Measurements from ENCODE around the gene INPP5A. TPM values are rescaled to one million over a fixed set of nuclear protein-coding genes. Genes with fewer than 3 reads are reported as not detected.

INPP5A gene
- total and polyA plus RNA-seq, 9 of the 15 experiments (the other 6 are each of a cell fraction or from before 2014, with no cell fraction given) = 0.66 to 11.6 (median 7.7) TPM

GRCh38 chr10:132742837-132743194 lies 205.2 kb downstream of the INPP5A start:
- no peaks in the 10 kb centered on the region; a peak in 1 of 5 replicates for H3K4me1 ChIP-seq (replicated peaks in 1 of 2; ENCODE audit: control insufficient read depth in 2 of 2, insufficient read depth in 2 of 2, low read length in 2 of 2)
- no peaks in the 10 kb centered on the region for H3K79me2 ChIP-seq (ENCODE audit: control insufficient read depth, insufficient read depth, low read length)
- no peak overlapping the region for H3K4me2 ChIP-seq (ENCODE audit: insufficient read depth, low read length)
- H2AFZ ChIP-seq (ENCODE audit: low read depth, low read length) = no peak overlapping the region
- WGBS (ENCODE audit: insufficient coverage, low coverage, missing lambda C conversion rate) = 53% methylated on average over 9 of the region's 12 CpGs
- no peaks in the 10 kb centered on the region for H3K36me3 ChIP-seq (ENCODE audit: control insufficient read depth, insufficient read depth, low read length)
- in situ Hi-C loops (cut with MboI) = no loop called here
- no peaks in the 10 kb centered on the region for H4K20me1 ChIP-seq (replicated peaks; ENCODE audit: control insufficient read depth, insufficient read depth, low read length)
- no peaks in the 10 kb centered on the region for H3K27me3 ChIP-seq (ENCODE audit: control insufficient read depth in 2 of 2, insufficient read depth in 2 of 2, low read length in 2 of 2)
- H3K9me3 ChIP-seq (replicated peaks; ENCODE audit: control insufficient read depth, insufficient read depth, low read depth, low read length) = no peaks in the 10 kb centered on the region
- H3K27ac ChIP-seq (ENCODE audit: extremely low read depth, low read depth, low read length) = no peak overlapping the region
- intact Hi-C loops (cut with micrococcal nuclease) = no loop called here
- POLR2A ChIA-PET = no interaction called here
- CTCF ChIA-PET (ENCODE audit: low intra/inter-chr PET ratio) = no interaction called here
- no peak for FAIRE-seq
- no peak for DNase-seq (ENCODE audit: extremely low read depth in 1 of 4, low spot score in 3 of 4)
- no peak overlapping the region for H3K4me3 ChIP-seq
- BruUV-seq (replicated peaks) = no TSS peak
- H3K9ac ChIP-seq (ENCODE audit: insufficient read depth in 1 of 2, low read depth in 2 of 2, low read length in 2 of 2) = no peak overlapping the region
- ATAC-seq = no peak
- no peaks in the 10 kb centered on the region for H3K9me1 ChIP-seq (ENCODE audit: control insufficient read depth, insufficient read depth, low read length)
- TF ChIP-seq SRSF7 (optimal IDR thresholded peaks at IDR 0.05; ENCODE audit: low read depth, low read length) = no peak
- no peak for TF ChIP-seq ERF (CRISPR knock-in tag; IDR thresholded peaks at IDR 0.05)
- no peak for TF ChIP-seq FOXM1 (IDR thresholded peaks at IDR 0.05; ENCODE audit: low read depth)
- no peak for TF ChIP-seq FOXM1 (CRISPR knock-in tag; IDR thresholded peaks at IDR 0.05; ENCODE audit: low read depth)
- TF ChIP-seq JUND (IDR thresholded peaks at IDR 0.05; ENCODE audit: borderline replicate concordance, low read depth, low read length) = no peak
- TF ChIP-seq JUND (tag; IDR thresholded peaks at IDR 0.05; ENCODE audit: borderline replicate concordance, low read depth, low read length) = no peak
- TF ChIP-seq SNRNP70 (optimal IDR thresholded peaks at IDR 0.05; ENCODE audit: low read depth, low read length) = no peak
- no peak for TF ChIP-seq GTF2A2 (tag; IDR thresholded peaks at IDR 0.05)
- no peak for TF ChIP-seq ZNF76 (CRISPR knock-in tag; IDR thresholded peaks at IDR 0.05; ENCODE audit: borderline replicate concordance)
- no peak for TF ChIP-seq BCL6 (CRISPR knock-in tag; IDR thresholded peaks at IDR 0.05)
- TF ChIP-seq PHF20 (IDR thresholded peaks at IDR 0.05; ENCODE audit: partially characterized antibody) = no peak
- TF ChIP-seq NBN (IDR thresholded peaks at IDR 0.05; ENCODE audit: low read depth) = no peak
- no peak for TF ChIP-seq CTBP1 (IDR thresholded peaks at IDR 0.05; ENCODE audit: borderline replicate concordance)
- TF ChIP-seq ELK1 (CRISPR knock-in tag; IDR thresholded peaks at IDR 0.05) = no peak
- TF ChIP-seq KHSRP (IDR thresholded peaks at IDR 0.05) = no peak
- no peak for TF ChIP-seq ZNF436 (CRISPR knock-in tag; IDR thresholded peaks at IDR 0.05)
- no peak for TF ChIP-seq ADNP (tag; IDR thresholded peaks at IDR 0.05)
- no peak for TF ChIP-seq ZNF197 (CRISPR knock-in tag; IDR thresholded peaks at IDR 0.05; ENCODE audit: low read depth)
- no peak for TF ChIP-seq MECOM (CRISPR knock-in tag; IDR thresholded peaks at IDR 0.05)
- no peak for TF ChIP-seq ZNF644 (tag; IDR thresholded peaks at IDR 0.05; ENCODE audit: low read depth)
- no peak for TF ChIP-seq ASH1L (IDR thresholded peaks at IDR 0.05; ENCODE audit: borderline replicate concordance, low read depth, partially characterized antibody)
- no peak for TF ChIP-seq TCF7 (IDR thresholded peaks at IDR 0.05; ENCODE audit: borderline replicate concordance)

All from K562 (cell line).